ENCODE results near the gene EPHB3. TPM values are rescaled to one million over a fixed set of nuclear protein-coding genes. Genes with fewer than 3 reads are reported as not detected.
A peak's percentile ranks its signal among the peaks of the same experiment; 100 is the strongest.

EPHB3 gene
- total and polyA plus RNA-seq, 4 donors: 3.1 to 20.5 (median 7.7) TPM

DNA sequence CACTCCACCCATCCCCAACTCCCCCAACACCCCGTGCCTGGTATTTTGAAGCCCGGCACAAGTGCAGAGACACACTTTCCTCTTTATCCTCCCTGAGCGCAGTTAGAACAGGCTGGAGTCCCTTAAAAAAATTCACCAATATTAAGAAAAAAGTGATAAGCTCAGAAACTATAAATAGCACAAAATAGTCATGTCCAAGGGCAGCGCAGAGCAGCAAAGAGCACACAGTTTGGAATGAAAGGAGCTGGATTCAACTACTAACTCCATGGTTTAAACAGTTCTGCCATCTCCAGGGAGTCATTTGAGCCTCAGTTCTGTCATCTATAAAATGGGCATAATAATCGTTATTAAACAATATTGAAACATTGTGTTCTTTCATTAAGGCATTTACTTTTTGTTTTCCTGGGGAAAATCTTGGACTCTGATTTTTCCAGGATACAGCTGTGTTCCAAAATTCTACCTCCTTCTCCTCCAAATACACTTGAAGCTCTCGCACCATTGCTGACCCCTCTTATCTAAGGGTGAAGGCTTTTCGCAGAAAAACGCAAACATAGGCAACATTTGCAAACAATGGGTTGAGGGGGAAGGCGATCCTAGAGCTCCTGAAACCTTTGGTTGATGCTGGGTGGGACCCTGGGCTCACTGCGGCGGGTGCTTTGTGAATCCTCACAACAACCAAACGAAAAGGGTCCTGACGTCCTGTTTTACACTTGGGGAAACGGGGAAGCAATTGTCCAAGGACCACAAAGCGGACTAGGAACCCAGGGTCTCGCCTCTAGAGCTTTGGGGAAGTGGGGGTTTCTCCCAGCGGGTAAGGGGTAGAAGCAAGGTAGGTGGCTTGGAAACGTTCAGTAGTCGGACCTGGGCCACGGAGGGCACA is 41.8 kb downstream of the EPHB3 start:
- WGBS, 2 donors: 44 to 47% methylated on average over 20 of the region's 20 CpGs
- peak overlapping the region in 1 of 2 donors; percentile 58 for H3K9ac ChIP-seq (ENCODE audit: insufficient read depth in 1 of 2, low read length in 2 of 2)
- H3K36me3 ChIP-seq (ENCODE audit: control insufficient read depth in 4 of 4, insufficient read depth in 4 of 4, low read length in 4 of 4): no peaks in the 10 kb centered on the region
- no peak overlapping the region for H3K4me3 ChIP-seq
- ATAC-seq (ENCODE audit: insufficient read depth, low FRiP score): no peak
- peaks cover 0 to 31% (median 8%) of the 10 kb centered on the region in 5 donors for H3K4me1 ChIP-seq (ENCODE audit: control insufficient read depth in 5 of 5, insufficient read depth in 5 of 5, low read length in 5 of 5)
- TF ChIP-seq, protein P1, sequence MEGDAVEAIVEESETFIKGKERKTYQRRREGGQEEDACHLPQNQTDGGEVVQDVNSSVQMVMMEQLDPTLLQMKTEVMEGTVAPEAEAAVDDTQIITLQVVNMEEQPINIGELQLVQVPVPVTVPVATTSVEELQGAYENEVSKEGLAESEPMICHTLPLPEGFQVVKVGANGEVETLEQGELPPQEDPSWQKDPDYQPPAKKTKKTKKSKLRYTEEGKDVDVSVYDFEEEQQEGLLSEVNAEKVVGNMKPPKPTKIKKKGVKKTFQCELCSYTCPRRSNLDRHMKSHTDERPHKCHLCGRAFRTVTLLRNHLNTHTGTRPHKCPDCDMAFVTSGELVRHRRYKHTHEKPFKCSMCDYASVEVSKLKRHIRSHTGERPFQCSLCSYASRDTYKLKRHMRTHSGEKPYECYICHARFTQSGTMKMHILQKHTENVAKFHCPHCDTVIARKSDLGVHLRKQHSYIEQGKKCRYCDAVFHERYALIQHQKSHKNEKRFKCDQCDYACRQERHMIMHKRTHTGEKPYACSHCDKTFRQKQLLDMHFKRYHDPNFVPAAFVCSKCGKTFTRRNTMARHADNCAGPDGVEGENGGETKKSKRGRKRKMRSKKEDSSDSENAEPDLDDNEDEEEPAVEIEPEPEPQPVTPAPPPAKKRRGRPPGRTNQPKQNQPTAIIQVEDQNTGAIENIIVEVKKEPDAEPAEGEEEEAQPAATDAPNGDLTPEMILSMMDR (IDR thresholded peaks at IDR 0.05; ENCODE audit: control extremely low read depth, extremely low read depth): no peak
- peaks cover 0 to 3% (median 0%) of the 10 kb centered on the region in 3 donors for H3K27me3 ChIP-seq (ENCODE audit: control insufficient read depth in 3 of 3, insufficient read depth in 3 of 3, low read length in 2 of 3)
- H3K27ac ChIP-seq (ENCODE audit: low read depth in 1 of 2, low read length in 1 of 2): no peak overlapping the region
- DNase-seq: peak in 2 of 3 donors; percentile 47 to 59
- no peaks in the 10 kb centered on the region for H3K9me3 ChIP-seq (ENCODE audit: control insufficient read depth in 4 of 4, insufficient read depth in 3 of 4, low read length in 3 of 4)

DNA sequence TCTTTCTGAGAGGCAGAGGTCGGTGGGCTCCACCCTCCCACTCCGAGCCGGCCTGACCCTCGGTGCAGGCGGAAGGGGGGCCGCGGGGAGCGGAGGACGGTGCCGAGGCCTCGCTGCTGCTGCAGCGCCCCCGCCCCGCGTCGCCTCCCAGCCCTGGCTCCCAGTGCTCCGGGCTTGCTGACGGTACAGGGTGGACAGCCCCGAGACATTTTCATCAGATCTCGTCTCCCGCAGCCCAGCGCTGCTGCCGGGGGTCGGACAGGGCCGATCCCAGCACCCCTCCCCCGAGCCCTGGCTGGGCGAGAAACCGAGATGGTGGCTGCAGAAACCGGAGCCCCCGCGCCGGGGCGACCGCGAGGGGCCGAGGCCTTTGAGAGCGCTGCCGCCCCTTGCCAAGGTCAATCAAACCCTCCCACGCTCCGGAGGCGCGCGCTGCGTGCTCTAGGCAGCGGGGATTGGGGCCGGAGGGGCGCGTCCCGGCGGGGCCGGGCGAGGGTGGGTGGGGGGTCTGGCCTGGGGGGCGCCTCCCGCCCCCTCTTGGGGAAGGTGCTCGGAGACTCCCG is 42.5 kb downstream of the EPHB3 start:
- peak; percentile 45 for ATAC-seq (ENCODE audit: insufficient read depth, low FRiP score)
- peak overlapping the region in 1 of 2 donors; percentile 58 for H3K9ac ChIP-seq (ENCODE audit: insufficient read depth in 1 of 2, low read length in 2 of 2)

DNA sequence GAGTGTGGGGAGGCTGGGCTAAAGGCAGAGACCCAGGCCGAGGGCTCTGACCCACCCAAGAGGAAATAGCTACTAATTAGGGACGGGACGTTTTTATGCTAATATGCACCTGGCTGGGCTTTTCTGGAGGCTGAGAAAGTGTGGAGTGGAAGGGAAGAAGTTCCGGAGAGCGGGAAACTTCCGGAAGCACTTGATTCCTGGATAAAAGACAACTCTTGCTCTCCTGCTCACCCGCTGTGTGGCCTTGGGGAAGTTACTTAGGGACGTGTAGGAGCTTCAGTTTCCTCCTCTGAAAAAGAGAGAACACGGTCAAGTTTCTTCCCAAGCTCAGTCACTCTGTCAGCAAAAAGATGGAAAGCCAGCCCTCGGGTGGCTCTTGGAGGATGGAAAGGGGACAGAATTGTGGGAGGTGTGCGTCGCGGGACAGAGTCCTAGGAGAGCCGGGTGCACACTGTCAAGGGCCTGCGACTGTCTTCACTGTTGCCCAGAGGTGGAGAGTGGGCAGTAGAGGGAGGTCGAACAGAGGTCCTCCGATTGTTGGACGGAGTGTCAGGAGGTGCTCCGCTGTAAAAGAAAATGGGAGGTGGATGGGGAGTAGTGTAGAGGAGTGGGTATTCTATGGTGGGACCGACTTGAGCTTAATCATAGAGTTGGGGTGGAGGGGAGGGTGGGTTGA is 43.2 kb downstream of the EPHB3 start:
- no peak for ATAC-seq (ENCODE audit: insufficient read depth, low FRiP score)
- no peak overlapping the region for H3K27ac ChIP-seq (ENCODE audit: low read depth in 1 of 2, low read length in 1 of 2)
- WGBS, 2 donors: 49 to 50% methylated on average over 20 of the region's 20 CpGs

More for the DNA sequence above, 42.5 kb downstream of the EPHB3 start:
- peak overlapping the region; percentile 6 for H3K4me3 ChIP-seq
- peaks cover 0 to 31% (median 8%) of the 10 kb centered on the region in 5 donors for H3K4me1 ChIP-seq (ENCODE audit: control insufficient read depth in 5 of 5, insufficient read depth in 5 of 5, low read length in 5 of 5)
- H3K27me3 ChIP-seq (ENCODE audit: control insufficient read depth in 3 of 3, insufficient read depth in 3 of 3, low read length in 2 of 3): peaks cover 0 to 3% (median 0%) of the 10 kb centered on the region in 3 donors
- 2 to 3% methylated on average over 50 to 56 of the region's 56 CpGs for WGBS, 2 donors
- H3K27ac ChIP-seq (ENCODE audit: low read depth in 1 of 2, low read length in 1 of 2): no peak overlapping the region
- DNase-seq: peak; percentile 63 to 74 (median 70)
- no peaks in the 10 kb centered on the region for H3K9me3 ChIP-seq (ENCODE audit: control insufficient read depth in 4 of 4, insufficient read depth in 3 of 4, low read length in 3 of 4)
- TF ChIP-seq, protein P1 (IDR thresholded peaks at IDR 0.05; ENCODE audit: control extremely low read depth, extremely low read depth): no peak
- H3K36me3 ChIP-seq (ENCODE audit: control insufficient read depth in 4 of 4, insufficient read depth in 4 of 4, low read length in 4 of 4): no peaks in the 10 kb centered on the region

More for the DNA sequence above, 43.2 kb downstream of the EPHB3 start:
- H3K9ac ChIP-seq (ENCODE audit: insufficient read depth in 1 of 2, low read length in 2 of 2): no peak overlapping the region
- H3K4me3 ChIP-seq: no peak overlapping the region
- peak in 2 of 3 donors; percentile 46 to 61 for DNase-seq
- peaks cover 0 to 36% (median 8%) of the 10 kb centered on the region in 5 donors for H3K4me1 ChIP-seq (ENCODE audit: control insufficient read depth in 5 of 5, insufficient read depth in 5 of 5, low read length in 5 of 5)
- H3K36me3 ChIP-seq (ENCODE audit: control insufficient read depth in 4 of 4, insufficient read depth in 4 of 4, low read length in 4 of 4): no peaks in the 10 kb centered on the region
- TF ChIP-seq, protein P1 (IDR thresholded peaks at IDR 0.05; ENCODE audit: control extremely low read depth, extremely low read depth): no peak
- peaks cover 0 to 3% (median 0%) of the 10 kb centered on the region in 3 donors for H3K27me3 ChIP-seq (ENCODE audit: control insufficient read depth in 3 of 3, insufficient read depth in 3 of 3, low read length in 2 of 3)
- H3K9me3 ChIP-seq (ENCODE audit: control insufficient read depth in 4 of 4, insufficient read depth in 3 of 4, low read length in 3 of 4): no peaks in the 10 kb centered on the region
